Glutamatergic neuron (in vitro differentiated cells): ENCODE results near the gene ACAP3. TPM values are rescaled to one million over a fixed set of nuclear protein-coding genes. Genes with fewer than 3 reads are reported as not detected.

Experiments
- DNase-seq: peaks from one replicate; pipeline ENCODE4 v3.0.0; 2022
- H3K27ac Mint-ChIP-seq: one replicate; pipeline ENCODE4 v1.8.0; 2020; ENCODE audit warnings: mild to moderate bottlenecking, mixed read lengths, inconsistent platforms; ENCODE audit not compliant: unreplicated experiment
- H3K27me3 Mint-ChIP-seq: one replicate; pipeline ENCODE4 v1.8.0; 2020; ENCODE audit warnings: mild to moderate bottlenecking, moderate library complexity, mixed read lengths, inconsistent platforms; ENCODE audit not compliant: unreplicated experiment
- H3K36me3 Mint-ChIP-seq: one replicate; pipeline ENCODE4 v1.8.0; 2020; ENCODE audit warnings: mild to moderate bottlenecking, mixed read lengths, inconsistent platforms; ENCODE audit not compliant: unreplicated experiment
- H3K4me1 Mint-ChIP-seq: one replicate; pipeline ENCODE4 v1.8.0; 2020; ENCODE audit warnings: mild to moderate bottlenecking, low read depth, mixed read lengths, inconsistent platforms; ENCODE audit not compliant: unreplicated experiment
- H3K4me3 Mint-ChIP-seq: one replicate; pipeline ENCODE4 v1.8.0; 2020; ENCODE audit warnings: mild to moderate bottlenecking, mixed read lengths, inconsistent platforms; ENCODE audit not compliant: unreplicated experiment
- H3K9me3 Mint-ChIP-seq: one replicate; pipeline ENCODE4 v1.8.0; 2020; ENCODE audit warnings: mild to moderate bottlenecking, moderate library complexity, mixed read lengths, inconsistent platforms; ENCODE audit not compliant: unreplicated experiment
- total RNA-seq: library from RNA; stranded (reverse); fragmentation: NEBNext Ultra II Directional; extraction: Animal tissue kit (Norgen Biotek cat#: 25700); gene quantifications from one replicate; pipeline ENCODE4 v1.2.1, GENCODE V29; 2021; ENCODE audit not compliant: unreplicated experiment
- TF ChIP-seq, protein P1 (sequence below): fragments of 200-600 bp; sonication (generic); IDR thresholded peaks from one replicate; pipeline ENCODE4 v1.5.0; 2021; ENCODE audit not compliant: partially characterized antibody, unreplicated experiment

ACAP3 gene
- total RNA-seq, 1 donor from 2014 or later, result 1,099 TPM

DNA sequence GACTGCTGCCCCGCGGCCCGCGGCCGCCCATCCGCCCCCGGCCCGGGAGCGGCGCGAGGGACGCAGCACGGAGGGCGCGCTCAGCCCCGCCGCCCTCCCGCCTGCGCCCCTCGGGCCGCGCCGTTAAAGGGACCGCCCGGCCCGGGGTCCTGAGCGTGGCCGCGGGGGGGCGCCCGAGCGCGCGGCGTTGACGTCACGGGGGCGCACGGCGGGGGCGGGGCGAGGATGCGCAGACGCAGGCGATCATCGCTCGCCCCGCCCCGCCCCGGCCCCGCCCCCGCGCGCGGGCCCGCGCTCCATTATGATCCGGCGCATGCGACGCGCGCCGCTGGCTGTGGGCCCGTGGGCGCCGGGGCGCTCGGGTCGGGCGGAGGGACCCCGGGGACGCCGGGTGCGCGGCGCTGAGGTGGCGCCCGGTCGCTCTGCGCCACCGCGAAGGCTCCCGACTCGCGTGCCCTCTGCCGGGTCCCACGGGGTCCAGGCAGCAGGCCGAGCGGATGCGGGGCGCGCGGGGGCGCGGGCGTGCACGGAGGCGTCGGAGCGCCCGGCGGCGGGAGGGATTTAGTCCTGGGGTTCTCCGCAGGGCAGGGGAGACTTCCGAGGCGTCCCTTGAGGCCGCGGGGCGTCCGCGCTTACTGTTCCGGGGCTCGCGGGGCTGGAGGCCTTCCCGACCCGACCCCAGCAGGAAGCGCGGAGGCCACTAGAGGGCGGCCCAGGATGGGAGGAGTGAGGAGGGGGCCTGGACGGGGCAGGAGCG, 41.7 kb upstream of the ACAP3 start, which contains the start of gene DVL1:
DVL1 (minus strand) TSS at position 163 of the 757 bp plus-strand sequence. CDS start 353 bp downstream, outside the sequence.
- Mint-ChIP-seq H3K36me3 (no peaks in the 10 kb centered on the region), H3K9me3 (peaks cover 3% of the 10 kb centered on the region), H3K27ac (peak within 1 kb of the TSS; percentile 28), H3K27me3 (peaks cover 12% of the 10 kb centered on the region), H3K4me3 (peak within 1 kb of the TSS; percentile 82), H3K4me1 (peaks cover 16% of the 10 kb centered on the region)
- DNase-seq, result peak; percentile 89
- TF ChIP-seq, protein P1, sequence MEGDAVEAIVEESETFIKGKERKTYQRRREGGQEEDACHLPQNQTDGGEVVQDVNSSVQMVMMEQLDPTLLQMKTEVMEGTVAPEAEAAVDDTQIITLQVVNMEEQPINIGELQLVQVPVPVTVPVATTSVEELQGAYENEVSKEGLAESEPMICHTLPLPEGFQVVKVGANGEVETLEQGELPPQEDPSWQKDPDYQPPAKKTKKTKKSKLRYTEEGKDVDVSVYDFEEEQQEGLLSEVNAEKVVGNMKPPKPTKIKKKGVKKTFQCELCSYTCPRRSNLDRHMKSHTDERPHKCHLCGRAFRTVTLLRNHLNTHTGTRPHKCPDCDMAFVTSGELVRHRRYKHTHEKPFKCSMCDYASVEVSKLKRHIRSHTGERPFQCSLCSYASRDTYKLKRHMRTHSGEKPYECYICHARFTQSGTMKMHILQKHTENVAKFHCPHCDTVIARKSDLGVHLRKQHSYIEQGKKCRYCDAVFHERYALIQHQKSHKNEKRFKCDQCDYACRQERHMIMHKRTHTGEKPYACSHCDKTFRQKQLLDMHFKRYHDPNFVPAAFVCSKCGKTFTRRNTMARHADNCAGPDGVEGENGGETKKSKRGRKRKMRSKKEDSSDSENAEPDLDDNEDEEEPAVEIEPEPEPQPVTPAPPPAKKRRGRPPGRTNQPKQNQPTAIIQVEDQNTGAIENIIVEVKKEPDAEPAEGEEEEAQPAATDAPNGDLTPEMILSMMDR, result peak; percentile 57

DNA sequence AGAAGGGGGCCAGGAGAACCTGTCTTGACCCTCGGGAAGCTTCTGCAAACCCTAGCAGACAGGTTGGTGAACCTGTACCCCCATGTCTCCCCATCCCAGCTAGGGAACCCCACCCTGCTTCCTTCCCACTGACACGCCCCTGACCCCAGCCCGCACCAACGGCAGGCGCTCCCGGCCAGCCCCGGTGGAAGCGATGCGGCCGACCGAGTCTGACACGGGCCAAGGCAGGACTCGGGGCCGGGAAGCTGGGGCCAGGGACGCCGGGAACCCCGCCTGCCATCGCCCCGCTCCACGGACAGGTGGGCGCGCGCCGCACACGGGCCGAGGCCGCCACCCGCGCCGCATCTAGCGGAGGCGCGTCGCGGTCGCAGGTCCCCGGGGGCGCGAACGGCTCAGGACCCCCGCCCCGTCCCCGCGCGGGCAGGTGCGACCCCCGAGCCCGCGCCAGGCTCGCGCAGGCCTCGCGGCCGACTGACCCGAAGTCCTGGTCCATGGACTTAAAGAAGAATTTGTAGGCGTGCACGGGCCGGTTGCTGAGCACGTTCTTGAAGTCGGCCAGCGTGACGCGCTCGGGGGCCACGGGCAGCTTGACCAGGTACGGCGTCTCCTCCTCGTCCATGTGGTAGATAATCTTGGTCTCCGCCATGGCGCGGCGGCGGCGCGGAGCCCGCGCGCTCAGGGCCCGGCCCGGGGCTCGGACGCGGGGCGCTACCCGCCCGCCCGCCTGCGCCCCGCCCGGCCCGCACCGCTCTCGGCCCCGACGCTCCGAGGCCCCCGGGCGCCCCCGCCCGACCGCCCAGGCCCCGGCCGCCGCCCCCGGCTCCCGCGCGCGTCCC, 40.9 kb upstream of the ACAP3 start:
- Mint-ChIP-seq H3K36me3 (no peaks in the 10 kb centered on the region), H3K27ac (peak overlapping the region; percentile 28), H3K4me1 (peaks cover 16% of the 10 kb centered on the region), H3K9me3 (peaks cover 3% of the 10 kb centered on the region), H3K4me3 (peak overlapping the region; percentile 82), H3K27me3 (peaks cover 12% of the 10 kb centered on the region)
- TF ChIP-seq, protein P1, result no peak
- no peak for DNase-seq

DNA sequence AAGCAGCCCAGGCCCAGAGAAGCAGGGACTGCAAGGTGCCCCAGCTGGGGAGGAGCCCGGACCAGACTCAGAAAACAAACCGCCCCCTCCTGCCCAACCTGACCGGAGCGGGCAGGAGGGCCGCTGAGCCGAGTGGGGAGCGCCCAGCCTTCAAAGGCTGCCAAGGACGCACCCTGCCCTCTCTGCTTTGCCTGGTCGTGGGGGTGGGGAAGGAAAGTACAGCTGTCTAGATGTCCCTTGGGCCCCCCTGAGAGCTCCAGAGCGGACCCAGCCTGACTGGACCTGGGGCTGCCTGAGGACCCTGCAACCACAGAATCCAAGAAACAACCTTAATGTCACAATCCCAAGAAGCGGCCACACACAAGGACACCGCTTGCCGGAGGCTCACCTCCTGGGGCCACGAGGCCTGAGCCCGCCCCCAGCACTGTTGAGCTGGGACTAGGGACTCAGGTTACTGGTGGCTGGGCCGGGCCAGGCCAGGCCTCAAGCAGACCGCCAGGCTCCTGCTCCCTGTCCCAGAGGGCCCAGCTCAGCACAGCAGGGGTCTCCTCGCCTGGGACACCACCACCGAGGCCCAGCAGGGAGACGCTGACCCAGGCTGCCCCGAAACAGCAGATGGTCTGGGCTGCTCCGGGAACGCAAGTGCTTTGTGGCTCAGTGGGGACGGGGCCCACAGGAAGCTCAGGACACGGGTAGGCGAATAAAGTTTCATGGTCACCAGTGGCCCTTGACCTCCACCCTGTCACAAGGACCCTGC, 40.1 kb upstream of the ACAP3 start:
- Mint-ChIP-seq H3K27me3 (peaks cover 14% of the 10 kb centered on the region), H3K27ac (peak overlapping the region; percentile 33), H3K9me3 (peaks cover 3% of the 10 kb centered on the region), H3K4me1 (peaks cover 16% of the 10 kb centered on the region), H3K36me3 (no peaks in the 10 kb centered on the region), H3K4me3 (peak overlapping the region; percentile 82)
- DNase-seq, result no peak
- TF ChIP-seq, protein P1, result no peak

DNA sequence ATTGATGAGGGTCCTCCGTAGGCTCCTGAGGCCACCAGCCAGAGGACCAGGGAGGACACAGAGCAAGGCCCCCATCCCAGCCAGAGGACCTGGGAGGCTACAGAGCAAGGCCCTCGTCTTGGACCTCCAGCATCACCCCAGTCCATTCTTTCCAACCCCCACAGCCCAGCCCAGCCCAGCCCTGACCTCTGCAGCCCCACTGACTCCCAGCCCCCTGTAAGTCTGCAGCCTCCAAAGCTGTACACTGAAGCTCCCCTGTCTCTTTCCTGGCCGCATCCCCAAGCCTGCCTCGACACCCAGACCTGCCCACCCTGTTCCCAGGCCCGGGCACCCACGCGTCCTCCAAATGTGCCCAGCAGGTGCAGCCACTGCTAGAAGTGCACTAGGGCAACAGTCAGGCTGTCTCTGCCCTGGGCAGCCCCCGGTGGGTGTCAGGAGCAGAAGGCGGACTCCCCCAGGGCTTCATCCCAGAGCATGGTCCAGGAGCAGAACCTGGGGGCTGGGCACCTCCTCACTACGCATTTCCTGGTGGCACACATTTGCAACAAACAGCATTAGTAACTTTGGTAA, 39.4 kb upstream of the ACAP3 start:
- peaks cover 8% of the 10 kb centered on the region for H3K27me3 Mint-ChIP-seq

More for the DNA sequence above, 39.4 kb upstream of the ACAP3 start:
- peaks cover under 1% of the 10 kb centered on the region for H3K9me3 Mint-ChIP-seq
- no peak overlapping the region for H3K27ac Mint-ChIP-seq
- peaks cover 10% of the 10 kb centered on the region for H3K4me1 Mint-ChIP-seq
- no peak for DNase-seq
- peak overlapping the region; percentile 82 for H3K4me3 Mint-ChIP-seq
- TF ChIP-seq, protein P1, result no peak
- H3K36me3 Mint-ChIP-seq, result no peaks in the 10 kb centered on the region
